K562 (cell line): ENCODE results near the gene CH25H. TPM values are rescaled to one million over a fixed set of nuclear protein-coding genes. Genes with fewer than 3 reads are reported as not detected.

ENCODE experiments used
- ATAC-seq: fragments of 200-7000 bp; cut with Tn5 transposase; 3 replicates; pipeline ENCODE4 v1.9.1; 2020; ENCODE audit warnings: moderate library complexity
- BruUV-seq: library from RNA; stranded (reverse); fragments of 400-500 nt; replicated peaks from 2 replicates; lab custom pipeline; 2021; lab: Mats Ljungman, UMichigan
- CTCF ChIA-PET: fragments of 300-600 bp; formaldehyde crosslinking; extraction: SDS; loops from one replicate; lab custom pipeline; 2021; ENCODE audit warnings: low intra/inter-chr PET ratio; lab: Yijun Ruan, JAX
- POLR2A ChIA-PET: fragments of 300-600, 350-650 bp; sonication (Branson Sonifier 250); formaldehyde crosslinking; extraction: SDS; loops from one replicate; lab custom pipeline; 2021; ENCODE audit warnings: antibody characterized with exemption, inconsistent platforms; lab: Yijun Ruan, JAX
- DNase-seq, 4 experiments: peaks; one replicate each; pipeline versions ENCODE4 v3.0.0 to v3.0.0-alpha.2; 2011 to 2018; ENCODE audit warnings: low spot score in 3 of 4, mixed read lengths in 3 of 4; ENCODE audit errors: extremely low read depth in 1 of 4
- FAIRE-seq: peaks from 2 replicates; lab custom pipeline; 2011; peaks lifted over from hg19 to GRCh38; lab: Jason Lieb, UNC
- H2AFZ ChIP-seq: 2 replicates; pipeline ENCODE4 v1.6.0; 2011; ENCODE audit warnings: low read depth, low read length, control low read depth, inconsistent platforms
- H3K27ac ChIP-seq: fragments of 200-600 bp; 3 replicates; pipeline ENCODE4 v1.8.0; 2011; ENCODE audit warnings: low read depth, mild to moderate bottlenecking, control low read depth, inconsistent platforms, low read length, moderate library complexity, mixed read lengths; ENCODE audit errors: extremely low read depth
- H3K27me3 ChIP-seq, 2 experiments: fragments of 300-600 bp in 1 of 2; 2 replicates in 1 of 2; 3 replicates in 1 of 2; pipeline versions ENCODE4 v1.6.0 to v1.8.0; 2011; ENCODE audit warnings: inconsistent platforms in 2 of 2, low read length in 2 of 2, mild to moderate bottlenecking in 1 of 2, mixed read lengths in 1 of 2, moderate library complexity in 1 of 2; ENCODE audit not compliant: control insufficient read depth in 2 of 2, insufficient read depth in 2 of 2
- H3K36me3 ChIP-seq: fragments of 300-600 bp; 3 replicates; pipeline ENCODE4 v1.8.0; 2011; ENCODE audit warnings: mild to moderate bottlenecking, low read length, inconsistent platforms; ENCODE audit not compliant: control insufficient read depth, insufficient read depth
- H3K4me1 ChIP-seq, 2 experiments: fragments of 200-600 bp in 1 of 2; replicated peaks in 1 of 2; 2 replicates in 1 of 2; 3 replicates in 1 of 2; pipeline versions ENCODE4 v1.5.1 to v1.8.0; 2011; ENCODE audit warnings: inconsistent platforms in 2 of 2, low read length in 2 of 2, mild to moderate bottlenecking in 1 of 2, mixed read lengths in 1 of 2, moderate library complexity in 1 of 2; ENCODE audit not compliant: control insufficient read depth in 2 of 2, insufficient read depth in 2 of 2
- H3K4me2 ChIP-seq: 2 replicates; pipeline ENCODE4 v1.6.1; 2011; ENCODE audit warnings: low read length, control low read depth, inconsistent platforms, mixed read lengths; ENCODE audit not compliant: insufficient read depth
- H3K4me3 ChIP-seq: fragments of 200-600 bp; sonication (generic), shearing (Covaris generic); 2 replicates; pipeline ENCODE4 v1.5.1; 2016; ENCODE audit warnings: control low read depth, inconsistent platforms
- H3K79me2 ChIP-seq: fragments of 200-600 bp; 3 replicates; pipeline ENCODE4 v1.8.0; 2011; ENCODE audit warnings: low read length, inconsistent platforms; ENCODE audit not compliant: control insufficient read depth, insufficient read depth
- H3K9ac ChIP-seq, 2 experiments: 2 replicates each; pipeline versions ENCODE4 v1.6.0 to v1.6.1; 2011; ENCODE audit warnings: low read depth in 2 of 2, low read length in 2 of 2, control low read depth in 1 of 2, inconsistent platforms in 1 of 2, mild to moderate bottlenecking in 1 of 2, mixed read lengths in 1 of 2; ENCODE audit not compliant: insufficient read depth in 1 of 2
- H3K9me1 ChIP-seq: one replicate; pipeline ENCODE4 v1.6.0; 2011; ENCODE audit warnings: inconsistent platforms, mild to moderate bottlenecking, low read length, moderate library complexity; ENCODE audit not compliant: control insufficient read depth, insufficient read depth
- H3K9me3 ChIP-seq: replicated peaks from 2 replicates; pipeline ENCODE4 v1.5.1; 2011; ENCODE audit warnings: low read depth, low read length, inconsistent platforms; ENCODE audit not compliant: control insufficient read depth, insufficient read depth
- H4K20me1 ChIP-seq: replicated peaks from 2 replicates; pipeline ENCODE4 v1.6.1; 2011; ENCODE audit warnings: low read length, inconsistent platforms, mixed read lengths; ENCODE audit not compliant: control insufficient read depth, insufficient read depth
- ATF4 ChIP-seq: fragments of 450-650 bp; formaldehyde crosslinking; IDR thresholded peaks from 2 replicates; pipeline ENCODE4 v1.4.0; 2022; ENCODE audit warnings: mild to moderate bottlenecking, moderate library complexity
- BCOR ChIP-seq: fragments of 450-650 bp; IDR thresholded peaks from 2 replicates; pipeline ENCODE4 v1.6.1; 2016
- FOSL1 ChIP-seq: fragments of 200-800 bp; sonication (Bioruptor generic); conservative IDR thresholded peaks from 2 replicates; pipeline ENCODE4 v1.6.1; 2016; ENCODE audit warnings: missing genetic modification characterization, missing compliant biosample characterization
- HDAC3 ChIP-seq: fragments of 450-650 bp; IDR thresholded peaks from 2 replicates; pipeline ENCODE4 v1.6.1; 2018; ENCODE audit warnings: borderline replicate concordance, mild to moderate bottlenecking, moderate library complexity; ENCODE audit not compliant: partially characterized antibody
- HSF4 ChIP-seq: fragments of 250-450 bp; sonication (Bioruptor Pico); IDR thresholded peaks from 2 replicates; pipeline ENCODE4 v2.1.2; 2022; ENCODE audit warnings: mild to moderate bottlenecking, moderate library complexity, borderline replicate concordance
- STAT5B ChIP-seq: fragments of 250-450 bp; sonication (Bioruptor Pico); IDR thresholded peaks from 2 replicates; pipeline ENCODE4 v1.8.0; 2021; ENCODE audit warnings: mild to moderate bottlenecking, inconsistent platforms
- VEZF1 ChIP-seq: fragments of 200-800 bp; sonication (Bioruptor generic); IDR thresholded peaks from 2 replicates; pipeline ENCODE4 v1.6.1; 2017; ENCODE audit warnings: missing genetic modification characterization, missing compliant biosample characterization
- ZFP36 ChIP-seq: fragments of 150-350 bp; IDR thresholded peaks from 2 replicates; pipeline ENCODE4 v1.6.1; 2018; ENCODE audit warnings: low read length, low read depth; ENCODE audit not compliant: partially characterized antibody
- ZNF197 ChIP-seq: fragments of 200-800 bp; sonication (Bioruptor generic); IDR thresholded peaks from 2 replicates; pipeline ENCODE4 v1.6.1; 2016; ENCODE audit warnings: low read depth, missing genetic modification characterization, missing compliant biosample characterization
- ZNF232 ChIP-seq: sonication (generic); formaldehyde crosslinking; IDR thresholded peaks from 2 replicates; pipeline ENCODE4 v1.8.0; 2022; ENCODE audit warnings: mild to moderate bottlenecking, missing genetic modification reagents
- ZNF354B ChIP-seq: fragments of 250-450 bp; sonication (Bioruptor Pico); IDR thresholded peaks from 2 replicates; pipeline ENCODE4 v1.4.0; 2020
- ZNF561 ChIP-seq: fragments of 450-650 bp; formaldehyde crosslinking; conservative IDR thresholded peaks from 2 replicates; pipeline ENCODE4 v1.4.0; 2020; ENCODE audit warnings: mild to moderate bottlenecking, moderate library complexity
- ZNF764 ChIP-seq: fragments of 250-450 bp; sonication (Bioruptor Pico); IDR thresholded peaks from 2 replicates; pipeline ENCODE4 v1.4.0; 2020; ENCODE audit warnings: low read depth, mild to moderate bottlenecking, moderate library complexity
- WGBS: fragments of 100-300 bp; shearing (Covaris generic); methylation state at CpG from one replicate; pipeline ENCODE4 v1.1.6; 2016; ENCODE audit warnings: low coverage, mixed read lengths; ENCODE audit not compliant: insufficient coverage; ENCODE audit errors: missing lambda C conversion rate; 5-methylcytosine and 5-hydroxymethylcytosine counted together
- in situ Hi-C: fragments of 300-500 bp; cut with MboI; formaldehyde crosslinking; loops from 4 replicates; pipeline ENCODE4 v1.15.0; 2018; ENCODE audit warnings: inconsistent platforms, mixed read lengths
- intact Hi-C: fragments of 100-400 bp; cut with micrococcal nuclease; formaldehyde crosslinking; loops from 2 replicates; pipeline ENCODE4 v1.14.2; 2022
- polyA plus RNA-seq, 8 experiments: library from polyadenylated mRNA; depleted of rRNA in 4 of 8; stranded (reverse) in 5 of 8; unstranded in 3 of 8; fragments of >200 nt; fragmentation: Nextera tagmentation in 2 of 8; fragmentation: Illumina TruSeq in 1 of 8; extraction: Ambion mirVana in 2 of 8; extraction: Trizol in 1 of 8; gene quantifications; 2 replicates each; pipeline versions ENCODE4 v1.2.1 to v1.2.3, GENCODE V29; 2011 to 2014; ENCODE audit warnings: inconsistent platforms in 1 of 8, missing spikeins in 1 of 8
- total RNA-seq, 7 experiments: library from RNA; depleted of rRNA in 6 of 7; stranded (reverse); fragments of >200 nt in 6 of 7; fragmentation: Illumina TruSeq in 2 of 7; extraction: Trizol in 2 of 7; gene quantifications; 2 replicates each; pipeline versions ENCODE4 v1.2.1 to v1.2.3, GENCODE V29; 2011 to 2021; ENCODE audit warnings: low replicate concordance in 1 of 7
- TF ChIP-seq, protein P1 (sequence below): fragments of 450-650 bp; IDR thresholded peaks from 2 replicates; pipeline ENCODE4 v1.6.1; 2018; ENCODE audit warnings: mild to moderate bottlenecking, low read depth; ENCODE audit not compliant: partially characterized antibody

The CH25H gene
- total and polyA plus RNA-seq, 9 of the 15 experiments (the other 6 are each of a cell fraction or from before 2014, with no cell fraction given), result not detected

DNA sequence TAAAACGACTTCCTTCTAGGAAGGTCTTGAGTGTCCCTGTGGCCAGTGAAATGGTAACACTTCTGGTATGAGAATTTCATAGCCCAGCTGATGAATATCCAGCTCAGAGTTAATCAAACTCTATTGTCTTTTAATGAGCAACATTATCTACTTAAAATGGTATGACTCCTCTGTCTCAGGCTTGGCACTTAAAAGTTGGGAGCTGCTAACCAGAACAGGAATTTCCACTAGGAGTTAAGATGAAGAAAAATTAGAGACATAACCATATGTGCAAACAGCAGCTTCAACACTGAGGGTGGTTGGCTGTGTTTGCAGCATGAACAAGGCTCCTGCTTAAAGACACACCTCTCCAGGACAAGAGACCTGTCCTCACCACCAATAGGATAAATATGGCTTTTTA lies 46.8 kb downstream of the CH25H start (continued):
- TF ChIP-seq VEZF1 (no peak), HSF4 (CRISPR knock-in tag) (no peak), ZNF354B (CRISPR knock-in tag) (no peak)

DNA sequence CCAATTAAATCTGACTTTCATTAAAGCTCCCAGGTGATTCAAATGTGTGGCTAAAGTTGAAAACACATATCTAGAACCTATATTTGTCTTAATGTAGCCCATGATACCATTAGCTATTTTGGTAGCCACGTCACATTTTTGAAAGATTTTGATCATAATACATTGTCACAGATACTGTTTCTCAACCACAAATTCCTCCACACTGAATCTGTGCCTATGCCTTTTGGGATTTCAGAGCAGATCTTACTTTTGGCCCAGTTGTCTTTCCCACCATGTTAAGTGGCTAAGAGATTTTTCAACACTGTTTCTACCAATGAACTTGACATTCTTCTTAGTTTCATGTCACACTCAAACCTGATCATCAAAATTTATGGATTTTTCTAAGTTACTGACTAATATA lies 47.4 kb downstream of the CH25H start:
- DNase-seq (no peak), ATAC-seq (no peak), FAIRE-seq (no peak)
- ChIA-PET POLR2A (interaction anchor here (1.1 kb wide), 1 partner anchor 10 kb away, joined by 4 read pairs; no protein-coding TSS in a partner anchor), CTCF (no interaction called here)
- BruUV-seq, result no TSS peak
- H4K20me1 ChIP-seq, result no peaks in the 10 kb centered on the region
- no peaks in the 10 kb centered on the region for H3K4me1 ChIP-seq
- H2AFZ ChIP-seq, result no peak overlapping the region
- no peak for TF ChIP-seq ZNF232
- no peak for TF ChIP-seq ZNF561
- TF ChIP-seq BCOR, result no peak
- TF ChIP-seq ATF4 (CRISPR knock-in tag), result no peak
- TF ChIP-seq, protein P1, sequence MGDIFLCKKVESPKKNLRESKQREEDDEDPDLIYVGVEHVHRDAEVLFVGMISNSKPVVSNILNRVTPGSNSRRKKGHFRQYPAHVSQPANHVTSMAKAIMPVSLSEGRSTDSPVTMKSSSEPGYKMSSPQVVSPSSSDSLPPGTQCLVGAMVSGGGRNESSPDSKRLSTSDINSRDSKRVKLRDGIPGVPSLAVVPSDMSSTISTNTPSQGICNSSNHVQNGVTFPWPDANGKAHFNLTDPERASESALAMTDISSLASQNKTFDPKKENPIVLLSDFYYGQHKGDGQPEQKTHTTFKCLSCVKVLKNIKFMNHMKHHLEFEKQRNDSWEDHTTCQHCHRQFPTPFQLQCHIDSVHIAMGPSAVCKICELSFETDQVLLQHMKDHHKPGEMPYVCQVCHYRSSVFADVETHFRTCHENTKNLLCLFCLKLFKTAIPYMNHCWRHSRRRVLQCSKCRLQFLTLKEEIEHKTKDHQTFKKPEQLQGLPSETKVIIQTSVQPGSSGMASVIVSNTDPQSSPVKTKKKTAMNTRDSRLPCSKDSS, result no peak
- no peak for TF ChIP-seq HDAC3
- TF ChIP-seq STAT5B (CRISPR knock-in tag), result no peak
- no peak for TF ChIP-seq ZNF764 (CRISPR knock-in tag)
- no peak for TF ChIP-seq FOSL1 (tag)
- no peak for TF ChIP-seq ZFP36
- no peak for TF ChIP-seq ZNF197 (CRISPR knock-in tag)
- in situ Hi-C loops (no loop called here), intact Hi-C loops (no loop called here)
- no peaks in the 10 kb centered on the region for H3K9me1 ChIP-seq
- H3K9me3 ChIP-seq, result no peaks in the 10 kb centered on the region
- H3K27ac ChIP-seq, result no peak overlapping the region
- no peaks in the 10 kb centered on the region for H3K27me3 ChIP-seq
- no peak overlapping the region for H3K9ac ChIP-seq
- no peak overlapping the region for H3K4me3 ChIP-seq
- no peaks in the 10 kb centered on the region for H3K36me3 ChIP-seq
- H3K79me2 ChIP-seq, result no peaks in the 10 kb centered on the region
- H3K4me2 ChIP-seq, result no peak overlapping the region
- 0% methylated on average over 1 of the region's 1 CpG for WGBS
